GM18861 (cell line): ENCODE data around the gene ZNF655.
"Not testable (repeated sequence)": the region's sequence is repeated elsewhere in the genome, so short reads cannot be mapped to it uniquely, and the experiment has no call there.

Experiments
- ATAC-seq: cut with Tn5 transposase; IDR thresholded peaks from one replicate; pipeline ENCODE4 v1.9.1; 2021; ENCODE audit not compliant: unreplicated experiment

ZNF655 gene

DNA sequence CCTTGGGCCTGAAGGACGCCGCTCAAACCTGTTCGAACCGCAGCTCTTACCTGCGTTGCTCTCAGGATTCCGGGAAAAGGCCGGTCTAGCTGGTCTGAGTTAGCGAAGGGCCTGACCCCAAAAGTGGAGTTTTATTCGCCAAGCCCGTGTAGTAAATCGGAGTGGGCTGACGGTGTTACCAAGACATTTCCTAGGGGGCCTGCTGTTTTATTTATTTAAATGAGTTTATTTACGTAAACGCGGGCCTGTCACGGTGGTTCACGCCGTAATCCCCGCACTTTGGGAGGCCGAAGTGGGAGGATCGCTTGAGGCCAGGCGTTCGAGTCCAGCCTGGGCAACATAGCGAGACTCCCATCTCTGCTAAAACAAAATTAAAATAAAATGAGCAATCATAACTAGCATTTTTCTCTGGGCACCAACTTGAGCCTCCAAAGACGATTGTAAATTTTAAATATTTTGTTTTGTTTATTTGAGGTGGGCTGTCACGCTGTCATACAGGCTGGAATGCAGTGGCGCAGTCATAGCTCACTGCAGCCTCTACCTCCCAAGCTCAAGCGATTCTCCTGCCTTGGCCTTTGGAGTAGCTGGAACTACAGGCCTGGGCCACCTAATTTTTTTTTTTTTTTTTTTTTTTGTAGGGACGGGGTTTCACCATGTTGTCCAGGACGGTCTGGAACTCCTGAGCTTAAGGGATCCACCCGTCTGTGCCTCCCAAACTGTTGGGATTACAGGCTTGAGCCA, 903 bp downstream of the ZNF655 start:
- no peak for ATAC-seq

DNA sequence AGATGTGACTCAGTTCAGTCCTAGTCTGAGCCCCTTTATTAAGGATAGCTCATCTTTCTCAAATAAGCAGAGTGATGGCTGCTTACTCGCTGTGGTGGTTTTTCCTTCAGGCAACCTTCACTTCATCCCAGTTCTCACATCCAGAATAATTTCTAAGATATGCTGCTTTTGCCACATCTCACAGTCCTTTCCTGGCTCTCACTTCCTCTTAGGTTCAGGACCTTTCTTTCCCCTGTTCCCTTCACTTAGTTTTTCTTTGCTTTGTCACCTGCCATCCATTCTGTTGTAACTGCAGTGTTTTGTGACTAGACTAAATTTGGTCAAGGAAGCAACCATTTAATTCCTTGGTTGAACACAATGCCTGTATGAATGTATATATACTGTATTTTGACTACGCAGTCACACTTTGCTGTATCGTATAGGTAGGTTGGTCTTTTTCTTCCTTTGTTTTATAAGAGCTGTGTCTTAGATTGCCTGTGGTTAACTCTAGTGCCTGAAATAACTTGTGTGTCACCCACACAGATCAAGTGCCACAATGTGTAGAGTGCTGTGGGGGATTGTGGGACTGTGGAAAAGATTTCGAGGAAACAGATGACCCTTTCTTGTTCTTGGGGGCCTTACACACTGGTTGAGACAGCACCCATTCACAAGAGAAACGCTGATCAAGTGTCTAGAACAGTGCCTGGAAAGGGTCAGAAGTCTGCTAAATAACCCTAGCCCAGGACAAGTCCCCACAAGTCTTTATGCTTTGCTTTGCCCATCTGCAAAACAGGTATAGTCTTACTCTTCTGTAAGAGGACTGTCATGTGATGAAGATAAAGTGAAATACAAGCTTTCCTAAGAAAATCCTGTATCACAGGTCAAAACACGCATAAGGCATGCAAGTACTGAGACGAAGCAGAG, 2.6 kb downstream of the ZNF655 start:
- no peak for ATAC-seq

GRCh38 chr7:99561737-99562051, 3.3 kb downstream of the ZNF655 start:
- ATAC-seq: no peak

DNA sequence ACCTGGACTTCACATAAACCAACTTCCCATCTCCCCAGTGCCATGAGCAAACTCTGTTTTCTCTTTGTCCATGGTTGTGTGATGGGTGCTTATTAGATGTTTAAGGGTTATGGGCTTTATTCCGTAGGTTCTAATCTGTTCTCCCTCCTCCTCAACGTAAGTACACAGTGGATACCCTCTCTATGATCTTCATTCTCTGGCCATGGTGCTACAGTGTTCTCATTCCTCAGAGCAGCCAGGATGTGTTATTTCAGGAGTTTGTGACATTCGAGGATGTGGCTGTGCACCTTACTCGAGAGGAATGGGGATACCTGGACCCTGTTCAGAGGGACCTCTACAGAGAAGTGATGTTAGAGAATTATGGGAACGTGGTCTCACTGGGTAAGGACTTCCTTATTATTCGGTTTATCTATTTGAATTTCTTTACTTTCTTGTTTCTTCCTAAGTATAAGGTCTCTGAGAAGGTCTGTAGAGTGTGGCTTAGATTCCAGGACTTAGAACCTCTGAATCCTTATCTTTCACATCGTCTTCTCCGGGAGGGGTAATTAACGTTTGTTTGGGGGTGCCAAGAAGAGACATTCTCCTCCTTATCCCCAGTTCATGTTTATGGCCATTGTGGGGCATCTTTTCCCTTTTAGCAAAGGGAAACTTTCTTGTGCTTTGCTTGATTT, 3.8 kb downstream of the ZNF655 start:
- no peak for ATAC-seq

- ATAC-seq: no peak
Measured at GRCh38 chr7:99562832-99563231, 4.4 kb downstream of the ZNF655 start.

GRCh38 chr7:99563650-99564049, 5.2 kb downstream of the ZNF655 start:
- no peak for ATAC-seq

GRCh38 chr7:99568770-99569169, 10.3 kb downstream of the ZNF655 start:
- not testable (repeated sequence) for ATAC-seq

GRCh38 chr7:99571768-99572167, 13.3 kb downstream of the ZNF655 start:
- no peak for ATAC-seq

DNA sequence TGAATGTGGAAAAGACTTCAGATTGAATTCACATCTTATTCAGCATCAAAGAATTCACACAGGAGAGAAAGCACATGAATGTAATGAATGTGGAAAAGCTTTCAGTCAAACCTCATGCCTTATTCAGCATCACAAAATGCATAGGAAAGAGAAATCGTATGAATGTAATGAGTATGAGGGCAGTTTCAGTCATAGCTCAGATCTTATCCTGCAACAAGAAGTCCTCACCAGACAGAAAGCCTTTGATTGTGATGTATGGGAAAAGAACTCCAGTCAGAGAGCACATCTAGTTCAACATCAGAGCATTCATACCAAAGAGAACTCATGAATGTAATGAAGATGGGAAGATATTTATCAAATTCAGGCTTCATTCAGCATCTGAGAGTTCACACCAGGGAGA, 14.8 kb downstream of the ZNF655 start:
- no peak for ATAC-seq

GRCh38 chr7:99576251-99576650, 17.8 kb downstream of the ZNF655 start:
- no peak for ATAC-seq

DNA sequence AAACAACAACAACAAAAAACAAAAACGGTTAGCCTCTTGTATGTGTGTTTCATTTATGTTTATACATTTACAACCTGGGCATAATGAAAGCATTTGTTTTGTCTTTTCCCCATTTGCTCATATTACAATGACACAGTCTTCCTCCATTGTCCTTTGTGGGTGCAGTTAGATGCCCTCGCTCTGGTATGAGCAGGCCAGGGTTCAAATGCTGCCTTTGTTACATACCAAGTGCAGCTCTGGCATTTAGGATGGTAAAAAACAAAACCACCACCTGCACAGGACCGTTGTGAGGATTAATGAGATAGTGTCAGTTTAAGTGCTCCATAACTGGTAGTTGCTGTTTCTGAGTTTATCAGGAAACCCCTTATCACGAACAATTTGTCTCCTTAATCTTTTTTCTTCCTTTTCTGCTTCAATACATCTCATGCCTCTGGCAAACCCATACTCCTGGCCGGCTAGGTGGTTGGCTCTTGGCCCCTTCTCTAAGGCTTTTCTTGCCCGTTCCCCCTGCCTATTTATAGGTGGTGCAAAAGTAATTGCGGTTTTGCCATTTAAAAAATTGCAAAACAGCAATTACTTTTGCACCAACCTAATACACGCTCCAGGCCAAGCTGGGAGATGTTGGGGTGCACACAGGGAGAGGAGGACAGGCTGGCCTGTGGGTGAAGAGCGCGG, 21.0 kb downstream of the ZNF655 start:
- ATAC-seq: no peak

- ATAC-seq: no peak
Measured at GRCh38 chr7:99579956-99580777, 21.7 kb downstream of the ZNF655 start.

DNA sequence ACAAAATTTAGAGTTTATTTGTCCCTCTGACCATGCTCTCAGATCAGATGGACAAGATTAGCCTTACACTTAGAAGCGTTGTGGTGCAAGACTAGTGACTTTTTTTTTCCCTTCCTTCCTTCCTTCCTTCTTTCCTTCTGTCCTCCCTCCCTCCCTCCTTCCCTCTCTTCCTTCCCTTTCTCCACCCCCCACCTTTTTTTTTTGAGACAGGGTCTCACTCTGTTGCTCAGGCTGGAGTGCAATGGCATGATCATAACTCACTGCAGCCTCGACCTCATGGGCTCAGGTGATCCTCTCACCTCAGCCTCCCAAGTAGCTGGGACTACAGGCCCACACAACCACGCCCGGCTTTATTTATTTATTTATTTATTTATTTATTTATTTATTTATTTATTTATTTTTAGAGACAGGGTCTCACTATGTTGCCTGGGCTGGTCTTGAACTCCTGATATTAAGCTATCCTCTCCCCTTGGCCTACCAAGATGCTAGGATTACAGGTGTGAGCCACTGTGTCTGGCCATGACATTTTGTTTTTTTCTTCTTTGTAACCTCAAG, 22.4 kb downstream of the ZNF655 start:
- not testable (repeated sequence) for ATAC-seq

DNA sequence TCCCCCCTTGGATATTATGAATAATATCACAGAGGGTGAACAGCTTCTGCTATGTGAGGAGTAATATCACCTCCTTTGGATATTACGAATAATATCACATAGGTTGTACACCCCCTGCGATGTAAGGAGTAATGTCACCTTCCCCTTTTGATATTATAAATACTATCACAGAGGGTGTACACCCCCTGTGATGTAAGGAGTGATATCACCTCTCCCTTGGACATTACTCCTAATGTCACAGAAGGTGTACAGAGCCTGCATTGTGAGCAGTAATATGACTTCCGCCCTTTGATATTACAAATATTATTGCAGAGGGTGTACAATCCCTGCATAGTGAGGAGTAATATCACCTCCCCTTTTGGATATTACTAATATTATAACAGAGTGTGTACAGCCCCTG, 30.4 kb downstream of the ZNF655 start:
- ATAC-seq: no peak

DNA sequence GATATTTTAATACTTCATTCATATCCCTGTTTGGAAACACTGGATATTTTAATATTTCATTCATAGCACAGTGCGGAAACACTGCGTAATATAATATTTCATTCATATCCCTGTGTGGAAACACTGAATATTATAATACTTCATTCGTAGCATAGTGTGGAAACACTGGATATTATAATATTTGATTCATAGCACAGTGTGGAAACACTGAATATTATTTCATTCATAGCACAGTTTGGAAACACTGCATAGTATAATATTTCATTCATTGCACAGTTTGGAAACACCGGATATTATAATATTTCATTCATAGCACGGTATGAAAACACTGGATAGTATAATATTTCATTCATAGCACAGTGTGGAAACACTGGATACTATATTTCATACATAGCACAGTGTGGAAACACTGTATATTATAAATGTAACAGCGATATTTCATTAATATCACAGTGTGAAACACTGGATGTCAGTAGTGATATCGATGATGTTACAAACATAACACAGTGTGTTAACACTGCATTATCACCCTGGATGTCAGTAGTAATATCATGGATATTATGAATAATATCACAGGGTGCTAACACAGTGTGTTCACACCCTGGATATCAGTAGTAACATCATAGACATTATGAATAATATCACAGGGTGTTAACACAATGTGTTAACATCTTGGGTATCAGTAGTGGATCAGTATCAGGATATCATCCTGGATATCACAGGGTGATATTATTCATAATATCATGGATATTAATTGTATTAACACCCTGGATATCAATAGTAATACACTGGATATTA, 36.7 kb downstream of the ZNF655 start:
- no peak for ATAC-seq

DNA sequence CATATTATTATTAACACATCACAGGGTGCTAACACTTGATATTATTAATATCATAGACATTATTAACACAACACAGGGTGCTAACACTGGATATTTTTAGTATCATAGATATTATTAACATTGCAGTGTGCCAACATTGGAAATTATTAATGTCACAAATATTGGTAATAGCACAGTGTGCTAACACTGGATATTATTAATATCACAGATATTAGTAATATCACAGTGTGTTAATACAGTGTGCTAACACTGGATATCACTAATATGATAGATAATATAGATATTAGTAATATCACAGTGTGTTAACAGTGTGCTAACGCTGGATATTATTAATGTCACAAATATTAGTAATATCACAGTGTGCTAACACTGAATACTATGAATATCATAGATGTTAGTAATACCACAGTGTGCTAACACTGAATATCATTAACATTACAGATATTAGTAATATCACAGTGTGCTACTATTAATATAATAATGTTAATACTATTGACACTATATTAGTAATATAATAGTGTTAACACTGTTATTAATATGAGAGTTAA, 38.0 kb downstream of the ZNF655 start:
- ATAC-seq: no peak

DNA sequence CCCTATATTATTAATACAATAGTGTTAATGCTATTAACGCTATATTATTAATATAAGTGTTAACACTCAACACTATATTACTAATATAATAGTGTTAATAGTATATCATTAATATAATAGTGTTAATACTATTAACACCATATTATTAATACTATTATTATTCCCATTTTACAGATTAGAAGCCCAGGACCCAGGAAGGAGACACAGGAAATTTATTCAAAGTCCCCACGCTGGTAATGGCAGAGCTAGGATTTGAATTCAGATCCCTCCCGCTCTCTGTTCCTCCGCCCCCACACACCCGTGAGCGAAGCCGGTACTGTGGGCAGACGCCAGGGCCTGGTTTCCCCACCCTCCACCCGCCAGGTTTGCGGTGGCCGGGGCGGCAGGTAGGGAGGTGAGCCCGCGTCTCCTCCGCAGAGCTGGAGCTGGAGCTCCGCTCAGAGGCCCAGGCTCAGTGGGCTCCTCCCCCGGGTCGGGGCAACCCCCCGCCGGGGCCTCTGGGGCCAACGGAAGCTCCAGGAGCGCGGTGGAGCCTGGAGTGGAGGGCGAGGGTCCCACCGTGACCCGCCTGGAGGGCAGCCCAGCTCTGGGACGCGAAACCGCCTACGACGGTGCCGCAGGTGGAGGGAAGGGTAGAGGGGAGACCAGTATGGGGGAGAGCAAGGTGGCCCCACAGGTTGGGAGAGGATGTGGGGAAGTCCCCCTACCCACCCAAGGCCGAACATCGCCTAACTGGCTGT, 39.5 kb downstream of the ZNF655 start, which contains the start of gene TMEM225B:
TMEM225B (plus strand) TSS at position 506 of the 740 bp plus-strand sequence. CDS start 6,122 bp downstream, outside the sequence.
- no peak for ATAC-seq

DNA sequence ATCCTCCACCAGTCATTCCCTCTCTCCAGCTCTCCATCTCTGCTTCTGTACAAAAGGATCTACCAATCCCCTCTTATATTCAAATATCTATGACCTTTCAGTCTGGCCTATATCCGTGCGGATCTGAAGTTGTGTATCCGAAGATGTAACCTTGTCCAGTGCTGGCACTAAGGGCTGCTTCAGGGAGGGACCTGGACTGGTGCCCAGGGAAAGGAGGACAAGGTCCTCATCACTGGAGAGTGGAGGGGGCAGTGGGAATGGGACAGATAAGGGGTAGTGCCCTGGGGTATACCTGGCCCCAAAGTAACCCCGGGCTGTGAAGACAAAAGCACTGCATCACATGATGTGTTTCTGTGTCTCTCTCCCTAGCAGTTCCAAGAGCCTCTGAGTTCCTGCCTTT, 41.4 kb downstream of the ZNF655 start:
- ATAC-seq: no peak
